ENCODE results near the gene TIAM2. TPM values are rescaled to one million over a fixed set of nuclear protein-coding genes. Genes with fewer than 3 reads are reported as not detected.

The TIAM2 gene
- total and polyA plus RNA-seq, 2 donors (not counting 3 experiments of a cell fraction or from before 2014, with no cell fraction given): 9.6 to 18.5 TPM

DNA sequence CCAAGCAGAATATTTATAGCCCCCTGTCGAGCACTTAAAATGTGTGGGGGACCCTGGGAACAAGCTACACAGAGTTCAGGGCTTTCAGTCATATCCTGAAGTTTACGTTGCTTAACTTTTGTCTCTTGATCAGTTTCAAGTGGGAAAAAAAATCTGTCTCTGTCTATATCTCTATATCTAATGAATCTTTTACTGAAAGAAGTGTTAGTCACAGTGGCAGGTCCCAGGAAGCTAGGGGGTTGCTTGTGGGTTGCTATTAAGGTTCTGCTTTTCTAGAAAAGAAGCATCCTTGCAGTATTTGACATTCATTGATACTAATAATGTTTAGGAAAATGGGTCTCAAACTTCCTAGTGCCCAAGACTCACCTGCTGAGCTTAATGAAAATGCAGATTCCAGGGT lies 192.0 kb downstream of the TIAM2 start:
- Histone ChIP-seq H3K4me3 (replicated peaks in 1 of 3; ENCODE audit: insufficient read depth in 1 of 3, low read depth in 1 of 3, low read length in 3 of 3) (no peak overlapping the region), H4K20me1 (replicated peaks; ENCODE audit: control insufficient read depth, extremely low read depth, insufficient read depth, low read length) (no peaks in the 10 kb centered on the region), H3K9me1 (replicated peaks; ENCODE audit: control insufficient read depth, extremely low read depth, insufficient read depth, low read length) (no peaks in the 10 kb centered on the region), H3K27me3 (ENCODE audit: control insufficient read depth in 2 of 2, insufficient read depth in 2 of 2, low read length in 2 of 2) (no peaks in the 10 kb centered on the region), H2AFZ (ENCODE audit: low read depth, low read length) (no peak overlapping the region), H3K27ac (ENCODE audit: insufficient read depth, low read depth, low read length) (no peak overlapping the region), H3K9ac (replicated peaks; ENCODE audit: extremely low read depth, insufficient read depth, low read length) (no peak overlapping the region), H3K4me2 (ENCODE audit: insufficient read depth, low read length) (no peak overlapping the region), H3K9me3 (replicated peaks; ENCODE audit: control insufficient read depth, insufficient read depth, low read length) (no peaks in the 10 kb centered on the region), H3K36me3 (ENCODE audit: control insufficient read depth in 2 of 2, extremely low read depth in 1 of 2, insufficient read depth in 2 of 2, low read length in 2 of 2) (no peaks in the 10 kb centered on the region), H3K4me1 (ENCODE audit: control insufficient read depth, extremely low read depth, insufficient read depth, low read length) (peaks cover 51% of the 10 kb centered on the region), H3K79me2 (ENCODE audit: control insufficient read depth, insufficient read depth, low read length) (no peaks in the 10 kb centered on the region)
- BruUV-seq (replicated peaks): no TSS peak
- FAIRE-seq: peak; percentile 31
- CTCF ChIA-PET: interaction anchor here (1.2 to 4.1 kb wide), 4 partner anchors 10 to 90 kb away, joined by 4 to 35 read pairs (median 16); no protein-coding TSS in a partner anchor
- dilution Hi-C loops (cut with MboI; ENCODE audit: extremely low pct_ligation_motif_present, low sequenced_read_pairs): no loop called here
- TF ChIP-seq GATA2 (IDR thresholded peaks at IDR 0.05; ENCODE audit: insufficient read depth, insufficient read length, low read depth, low read length) (no peak), POLR2A (IDR thresholded peaks at IDR 0.05; ENCODE audit: low read depth, low read length) (no peak), MYC (IDR thresholded peaks at IDR 0.05; ENCODE audit: low read depth, low read length) (no peak), EZH2 (IDR thresholded peaks at IDR 0.05; ENCODE audit: borderline replicate concordance, low read depth, low read length, severe bottlenecking) (no peak), JUN (IDR thresholded peaks at IDR 0.05; ENCODE audit: borderline replicate concordance, insufficient read depth, insufficient read length, low read depth) (no peak), FOS (IDR thresholded peaks at IDR 0.05; ENCODE audit: borderline replicate concordance, insufficient read depth, low read length) (no peak), POLR2AphosphoS5 (IDR thresholded peaks at IDR 0.05; ENCODE audit: insufficient read depth, low read depth, low read length) (no peak)
- TF ChIP-seq, protein P1, sequence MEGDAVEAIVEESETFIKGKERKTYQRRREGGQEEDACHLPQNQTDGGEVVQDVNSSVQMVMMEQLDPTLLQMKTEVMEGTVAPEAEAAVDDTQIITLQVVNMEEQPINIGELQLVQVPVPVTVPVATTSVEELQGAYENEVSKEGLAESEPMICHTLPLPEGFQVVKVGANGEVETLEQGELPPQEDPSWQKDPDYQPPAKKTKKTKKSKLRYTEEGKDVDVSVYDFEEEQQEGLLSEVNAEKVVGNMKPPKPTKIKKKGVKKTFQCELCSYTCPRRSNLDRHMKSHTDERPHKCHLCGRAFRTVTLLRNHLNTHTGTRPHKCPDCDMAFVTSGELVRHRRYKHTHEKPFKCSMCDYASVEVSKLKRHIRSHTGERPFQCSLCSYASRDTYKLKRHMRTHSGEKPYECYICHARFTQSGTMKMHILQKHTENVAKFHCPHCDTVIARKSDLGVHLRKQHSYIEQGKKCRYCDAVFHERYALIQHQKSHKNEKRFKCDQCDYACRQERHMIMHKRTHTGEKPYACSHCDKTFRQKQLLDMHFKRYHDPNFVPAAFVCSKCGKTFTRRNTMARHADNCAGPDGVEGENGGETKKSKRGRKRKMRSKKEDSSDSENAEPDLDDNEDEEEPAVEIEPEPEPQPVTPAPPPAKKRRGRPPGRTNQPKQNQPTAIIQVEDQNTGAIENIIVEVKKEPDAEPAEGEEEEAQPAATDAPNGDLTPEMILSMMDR (IDR thresholded peaks at IDR 0.05; ENCODE audit: extremely low read depth in 1 of 2, insufficient read depth in 1 of 2, low read depth in 1 of 2, low read length in 2 of 2): no peak
- TF ChIP-seq, protein P2, sequence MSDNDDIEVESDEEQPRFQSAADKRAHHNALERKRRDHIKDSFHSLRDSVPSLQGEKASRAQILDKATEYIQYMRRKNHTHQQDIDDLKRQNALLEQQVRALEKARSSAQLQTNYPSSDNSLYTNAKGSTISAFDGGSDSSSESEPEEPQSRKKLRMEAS (IDR thresholded peaks at IDR 0.05; ENCODE audit: insufficient read depth, insufficient read length): no peak
- peak; percentile 40 for DNase-seq (ENCODE audit: low read depth, low spot score)
- intact Hi-C loops (cut with micrococcal nuclease): loop anchor here (5.0 to 10.0 kb wide), 2 partner anchors 308 to 455 kb away; partner anchors contain the start of gene SCAF8
- POLR2A ChIA-PET: no interaction called here

All from endothelial cell of umbilical vein (primary cell).